Neural cell (in vitro differentiated cells): ENCODE measurements around the gene TMPRSS11A. TPM values are rescaled to one million over a fixed set of nuclear protein-coding genes. Genes with fewer than 3 reads are reported as not detected.

ENCODE experiments used
- H2AFZ ChIP-seq: fragments of 200-600, 300-800 bp; sonication (generic), shearing (Covaris generic); 2 replicates; pipeline ENCODE4 v1.6.0; 2014; ENCODE audit warnings: low read depth, mild to moderate bottlenecking, antibody characterized with exemption, low read length, moderate library complexity
- H3F3A ChIP-seq: fragments of 200-600 bp; shearing (Covaris generic); 2 replicates; pipeline ENCODE4 v1.6.1; 2016; ENCODE audit warnings: mild to moderate bottlenecking, moderate library complexity, mixed read lengths, antibody characterized with exemption, low read length; ENCODE audit not compliant: insufficient read depth, poor library complexity, severe bottlenecking
- H3K27ac ChIP-seq: fragments of 200-600, 300-800 bp; sonication (generic), shearing (Covaris generic); 2 replicates; pipeline ENCODE4 v1.5.1; 2014; ENCODE audit warnings: mild to moderate bottlenecking, low read length, moderate library complexity
- H3K27me3 ChIP-seq: fragments of 300-800, 200-600 bp; sonication (generic), shearing (Covaris generic); 2 replicates; pipeline ENCODE4 v1.6.0; 2014; ENCODE audit warnings: mild to moderate bottlenecking, low read depth, low read length, moderate library complexity; ENCODE audit not compliant: insufficient read depth
- H3K36me3 ChIP-seq: fragments of 300-800, 200-600 bp; sonication (generic), shearing (Covaris generic); 2 replicates; pipeline ENCODE4 v1.5.1; 2014; ENCODE audit warnings: mild to moderate bottlenecking, antibody characterized with exemption, low read length, moderate library complexity; ENCODE audit not compliant: insufficient read depth
- H3K4me2 ChIP-seq: fragments of 300-800, 200-600 bp; sonication (generic), shearing (Covaris generic); 2 replicates; pipeline ENCODE4 v1.6.0; 2014; ENCODE audit warnings: mild to moderate bottlenecking, low read length
- H3K4me3 ChIP-seq: fragments of 300-800, 200-600 bp; sonication (generic), shearing (Covaris generic); 2 replicates; pipeline ENCODE4 v1.5.1; 2014; ENCODE audit warnings: mild to moderate bottlenecking, low read length, moderate library complexity
- H3K79me2 ChIP-seq: fragments of 200-600 bp; shearing (Covaris generic); replicated peaks from 2 replicates; pipeline ENCODE4 v1.6.0; 2014; ENCODE audit warnings: mild to moderate bottlenecking, low read length, moderate library complexity; ENCODE audit not compliant: insufficient read depth
- H3K9ac ChIP-seq: fragments of 300-800, 200-600 bp; sonication (generic), shearing (Covaris generic); 2 replicates; pipeline ENCODE4 v1.6.1; 2016; ENCODE audit warnings: mild to moderate bottlenecking, low read length, mixed read lengths
- H3K9me2 ChIP-seq: fragments of 200-600 bp; shearing (Covaris generic); 2 replicates; pipeline ENCODE4 v1.6.1; 2016; ENCODE audit warnings: mild to moderate bottlenecking, low read length, mixed read lengths; ENCODE audit not compliant: insufficient read depth
- H3K9me3 ChIP-seq: fragments of 200-600, 300-800 bp; sonication (generic), shearing (Covaris generic); 2 replicates; pipeline ENCODE4 v1.6.1; 2016; ENCODE audit warnings: mild to moderate bottlenecking, mixed run types, low read length, moderate library complexity, mixed read lengths
- H4K20me1 ChIP-seq: fragments of 200-600 bp; shearing (Covaris generic); 2 replicates; pipeline ENCODE4 v1.6.1; 2016; ENCODE audit warnings: mild to moderate bottlenecking, mixed run types; ENCODE audit not compliant: insufficient read depth
- EP300 ChIP-seq: fragments of 450-650 bp; conservative IDR thresholded peaks from 2 replicates; pipeline ENCODE4 v1.6.1; 2014; ENCODE audit warnings: antibody characterized with exemption, mild to moderate bottlenecking, moderate library complexity; ENCODE audit not compliant: poor library complexity, severe bottlenecking
- EZH2 ChIP-seq: fragments of 200-600, 300-800 bp; shearing (Covaris generic), sonication (generic); IDR thresholded peaks from 2 replicates; pipeline ENCODE4 v1.6.1; 2014; ENCODE audit warnings: antibody characterized with exemption, low read length, borderline replicate concordance, mild to moderate bottlenecking; ENCODE audit not compliant: insufficient read depth, poor library complexity, severe bottlenecking
- MXI1 ChIP-seq: fragments of 450-650 bp; conservative IDR thresholded peaks from 2 replicates; pipeline ENCODE4 v1.6.1; 2014; ENCODE audit warnings: antibody characterized with exemption, mild to moderate bottlenecking; ENCODE audit not compliant: poor library complexity, severe bottlenecking
- POLR2AphosphoS5 ChIP-seq: IDR thresholded peaks from 2 replicates; pipeline ENCODE4 v1.6.1; 2012
- RAD21 ChIP-seq: fragments of 450-650 bp; conservative IDR thresholded peaks from 2 replicates; pipeline ENCODE4 v1.6.1; 2014; ENCODE audit warnings: antibody characterized with exemption, mild to moderate bottlenecking, moderate library complexity
- SMC3 ChIP-seq: fragments of 450-650 bp; conservative IDR thresholded peaks from 2 replicates; pipeline ENCODE4 v1.6.1; 2014; ENCODE audit warnings: antibody characterized with exemption, mild to moderate bottlenecking, moderate library complexity; ENCODE audit not compliant: poor library complexity
- TAF1 ChIP-seq: IDR thresholded peaks from 2 replicates; pipeline ENCODE4 v1.6.1; 2012; ENCODE audit warnings: low read depth
- polyA plus RNA-seq: library from polyadenylated mRNA; depleted of rRNA; stranded (reverse); fragments of >200 nt; gene quantifications from 2 replicates; pipeline ENCODE4 v1.2.3, GENCODE V29; 2014
- TF ChIP-seq, protein P1 (sequence below): fragments of 450-650 bp; IDR thresholded peaks from 2 replicates; pipeline ENCODE4 v1.5.1; 2014; ENCODE audit warnings: antibody characterized with exemption, mild to moderate bottlenecking, moderate library complexity; ENCODE audit not compliant: poor library complexity, severe bottlenecking
- TF ChIP-seq, protein P2 (sequence below): IDR thresholded peaks from 2 replicates; pipeline ENCODE4 v1.6.1; 2012; ENCODE audit warnings: borderline replicate concordance

TMPRSS11A gene
- polyA plus RNA-seq, 1 donor from 2014 or later: not detected

DNA sequence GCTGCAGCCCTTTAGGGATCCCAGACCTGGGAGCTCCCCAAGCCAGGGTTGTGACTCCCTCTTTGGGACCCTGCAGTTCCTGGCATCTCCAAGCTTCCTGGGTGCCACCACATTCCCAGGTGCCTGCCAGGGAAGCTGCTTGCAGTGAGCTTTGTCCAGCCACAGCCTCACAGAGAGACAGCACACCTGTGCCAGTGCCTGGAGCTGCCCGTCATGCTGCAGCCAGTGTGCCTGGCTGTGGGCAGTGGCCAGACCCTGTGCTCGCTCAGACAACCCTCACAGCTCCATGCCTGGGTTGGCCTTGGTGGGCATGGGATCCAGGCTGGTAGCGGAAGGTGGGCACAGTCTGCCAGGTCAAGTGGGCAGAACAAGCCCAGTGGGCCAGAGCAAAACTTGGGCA lies 36.0 kb downstream of the TMPRSS11A start:
- no peaks in the 10 kb centered on the region for H3K27me3 ChIP-seq
- no peaks in the 10 kb centered on the region for H3K9me2 ChIP-seq
- H3K36me3 ChIP-seq: no peaks in the 10 kb centered on the region
- TF ChIP-seq EP300 (no peak), TAF1 (no peak), MXI1 (no peak), POLR2AphosphoS5 (no peak), EZH2 (no peak), RAD21 (no peak), SMC3 (no peak)
- TF ChIP-seq, protein P1, sequence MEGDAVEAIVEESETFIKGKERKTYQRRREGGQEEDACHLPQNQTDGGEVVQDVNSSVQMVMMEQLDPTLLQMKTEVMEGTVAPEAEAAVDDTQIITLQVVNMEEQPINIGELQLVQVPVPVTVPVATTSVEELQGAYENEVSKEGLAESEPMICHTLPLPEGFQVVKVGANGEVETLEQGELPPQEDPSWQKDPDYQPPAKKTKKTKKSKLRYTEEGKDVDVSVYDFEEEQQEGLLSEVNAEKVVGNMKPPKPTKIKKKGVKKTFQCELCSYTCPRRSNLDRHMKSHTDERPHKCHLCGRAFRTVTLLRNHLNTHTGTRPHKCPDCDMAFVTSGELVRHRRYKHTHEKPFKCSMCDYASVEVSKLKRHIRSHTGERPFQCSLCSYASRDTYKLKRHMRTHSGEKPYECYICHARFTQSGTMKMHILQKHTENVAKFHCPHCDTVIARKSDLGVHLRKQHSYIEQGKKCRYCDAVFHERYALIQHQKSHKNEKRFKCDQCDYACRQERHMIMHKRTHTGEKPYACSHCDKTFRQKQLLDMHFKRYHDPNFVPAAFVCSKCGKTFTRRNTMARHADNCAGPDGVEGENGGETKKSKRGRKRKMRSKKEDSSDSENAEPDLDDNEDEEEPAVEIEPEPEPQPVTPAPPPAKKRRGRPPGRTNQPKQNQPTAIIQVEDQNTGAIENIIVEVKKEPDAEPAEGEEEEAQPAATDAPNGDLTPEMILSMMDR: no peak
- TF ChIP-seq, protein P2, sequence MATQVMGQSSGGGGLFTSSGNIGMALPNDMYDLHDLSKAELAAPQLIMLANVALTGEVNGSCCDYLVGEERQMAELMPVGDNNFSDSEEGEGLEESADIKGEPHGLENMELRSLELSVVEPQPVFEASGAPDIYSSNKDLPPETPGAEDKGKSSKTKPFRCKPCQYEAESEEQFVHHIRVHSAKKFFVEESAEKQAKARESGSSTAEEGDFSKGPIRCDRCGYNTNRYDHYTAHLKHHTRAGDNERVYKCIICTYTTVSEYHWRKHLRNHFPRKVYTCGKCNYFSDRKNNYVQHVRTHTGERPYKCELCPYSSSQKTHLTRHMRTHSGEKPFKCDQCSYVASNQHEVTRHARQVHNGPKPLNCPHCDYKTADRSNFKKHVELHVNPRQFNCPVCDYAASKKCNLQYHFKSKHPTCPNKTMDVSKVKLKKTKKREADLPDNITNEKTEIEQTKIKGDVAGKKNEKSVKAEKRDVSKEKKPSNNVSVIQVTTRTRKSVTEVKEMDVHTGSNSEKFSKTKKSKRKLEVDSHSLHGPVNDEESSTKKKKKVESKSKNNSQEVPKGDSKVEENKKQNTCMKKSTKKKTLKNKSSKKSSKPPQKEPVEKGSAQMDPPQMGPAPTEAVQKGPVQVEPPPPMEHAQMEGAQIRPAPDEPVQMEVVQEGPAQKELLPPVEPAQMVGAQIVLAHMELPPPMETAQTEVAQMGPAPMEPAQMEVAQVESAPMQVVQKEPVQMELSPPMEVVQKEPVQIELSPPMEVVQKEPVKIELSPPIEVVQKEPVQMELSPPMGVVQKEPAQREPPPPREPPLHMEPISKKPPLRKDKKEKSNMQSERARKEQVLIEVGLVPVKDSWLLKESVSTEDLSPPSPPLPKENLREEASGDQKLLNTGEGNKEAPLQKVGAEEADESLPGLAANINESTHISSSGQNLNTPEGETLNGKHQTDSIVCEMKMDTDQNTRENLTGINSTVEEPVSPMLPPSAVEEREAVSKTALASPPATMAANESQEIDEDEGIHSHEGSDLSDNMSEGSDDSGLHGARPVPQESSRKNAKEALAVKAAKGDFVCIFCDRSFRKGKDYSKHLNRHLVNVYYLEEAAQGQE: no peak
- H3F3A ChIP-seq: no peaks in the 10 kb centered on the region
- no peak overlapping the region for H3K4me3 ChIP-seq
- H3K27ac ChIP-seq: no peak overlapping the region
- H3K9me3 ChIP-seq: no peaks in the 10 kb centered on the region
- no peak overlapping the region for H2AFZ ChIP-seq
- no peaks in the 10 kb centered on the region for H4K20me1 ChIP-seq
- H3K4me2 ChIP-seq: no peak overlapping the region
- H3K9ac ChIP-seq: no peak overlapping the region
- H3K79me2 ChIP-seq: no peaks in the 10 kb centered on the region

DNA sequence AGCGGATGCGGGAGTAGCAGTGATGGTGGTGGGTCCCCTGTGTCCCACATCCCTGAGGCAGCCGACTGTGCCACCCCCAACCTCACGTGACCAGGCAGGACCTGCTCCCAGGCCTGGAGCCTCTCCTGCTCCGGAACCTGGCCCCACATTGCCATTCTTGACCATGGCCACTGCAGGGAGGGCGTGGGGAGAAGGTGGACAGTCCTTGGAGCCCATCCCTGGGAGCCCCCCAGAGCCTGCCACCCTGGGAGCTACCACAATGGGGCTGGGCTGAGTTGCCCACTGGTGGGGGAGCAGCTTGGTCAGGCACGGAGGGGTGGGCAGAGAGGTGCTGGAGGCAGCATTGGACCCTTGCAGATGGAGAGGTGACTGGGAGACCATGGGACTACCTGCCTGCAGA lies 36.8 kb downstream of the TMPRSS11A start:
- no peak overlapping the region for H3K4me2 ChIP-seq
- no peaks in the 10 kb centered on the region for H3K9me2 ChIP-seq

More for the DNA sequence above, 36.8 kb downstream of the TMPRSS11A start:
- TF ChIP-seq RAD21 (no peak), EZH2 (no peak), EP300 (no peak), SMC3 (no peak), TAF1 (no peak), MXI1 (no peak), POLR2AphosphoS5 (no peak)
- TF ChIP-seq, protein P2: no peak
- TF ChIP-seq, protein P1: no peak
- Histone ChIP-seq H3K9ac (no peak overlapping the region), H3K4me3 (no peak overlapping the region), H3K79me2 (no peaks in the 10 kb centered on the region), H3K36me3 (no peaks in the 10 kb centered on the region), H2AFZ (no peak overlapping the region), H4K20me1 (no peaks in the 10 kb centered on the region), H3K27ac (no peak overlapping the region), H3F3A (no peaks in the 10 kb centered on the region), H3K27me3 (no peaks in the 10 kb centered on the region), H3K9me3 (no peaks in the 10 kb centered on the region)
